ENCODE data around the gene TEC.
"Not testable (repeated sequence)": the region's sequence is repeated elsewhere in the genome, so short reads cannot be mapped to it uniquely, and the experiment has no call there.

Gene TEC

GRCh38 chr4:48169636-48170035 is 100.0 kb downstream of the TEC start:
- in situ Hi-C loops (cut with MboI; ENCODE audit: low sequenced_read_pairs), result no loop called here

DNA sequence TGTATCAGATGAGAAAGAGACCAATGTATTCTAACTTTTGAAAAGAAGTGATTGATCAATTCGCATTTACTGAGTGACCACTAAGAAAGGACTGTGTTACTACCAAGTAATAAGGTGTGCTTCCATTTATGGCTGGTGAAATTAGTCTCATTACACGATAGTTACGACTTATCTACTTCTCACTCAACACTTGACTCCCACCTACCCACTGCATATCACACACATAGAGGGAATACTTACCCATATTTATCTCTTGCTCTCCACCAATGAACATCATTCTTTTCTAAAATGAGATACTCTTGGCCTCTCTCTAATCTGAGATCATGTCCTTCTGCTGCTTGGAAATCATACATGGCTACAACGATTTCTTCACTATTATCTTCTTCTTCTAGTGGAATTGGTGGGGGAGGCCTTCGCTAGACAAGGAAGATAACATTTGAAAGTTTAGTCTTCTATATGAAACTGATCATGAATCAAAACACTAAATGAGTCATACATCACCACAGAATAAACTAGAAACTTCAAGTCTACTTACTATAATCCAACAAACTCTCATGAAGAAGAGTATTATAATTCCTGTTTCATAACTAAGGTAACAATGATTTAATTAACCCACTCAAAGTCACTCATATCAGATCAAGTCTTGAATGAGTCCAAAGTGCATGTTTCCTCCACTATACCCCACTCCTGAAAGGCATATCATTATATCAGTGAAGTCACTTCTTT is 101.9 kb downstream of the TEC start:
- in situ Hi-C loops (cut with MboI; ENCODE audit: low sequenced_read_pairs), result no loop called here

DNA sequence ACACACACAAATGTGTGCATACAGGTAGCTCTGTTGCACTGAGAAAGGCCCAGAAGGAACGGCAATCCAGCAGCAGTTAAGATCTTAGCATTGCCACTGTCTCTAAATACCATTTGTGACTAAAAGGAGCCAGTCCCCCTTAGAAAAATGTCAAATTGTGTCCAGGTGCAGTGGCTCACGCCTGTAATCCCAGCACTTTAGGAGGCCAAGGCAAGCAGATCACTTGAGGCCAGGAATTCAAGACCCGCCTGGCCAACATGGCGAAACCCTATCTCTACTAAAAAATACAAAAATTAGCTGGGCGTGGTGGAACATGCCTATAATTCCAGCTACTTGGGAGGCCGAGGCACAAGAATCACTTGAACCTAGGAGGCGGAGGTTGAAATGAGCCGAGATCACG is 105.1 kb downstream of the TEC start:
- in situ Hi-C loops (cut with MboI; ENCODE audit: low sequenced_read_pairs), result not testable (repeated sequence)

DNA sequence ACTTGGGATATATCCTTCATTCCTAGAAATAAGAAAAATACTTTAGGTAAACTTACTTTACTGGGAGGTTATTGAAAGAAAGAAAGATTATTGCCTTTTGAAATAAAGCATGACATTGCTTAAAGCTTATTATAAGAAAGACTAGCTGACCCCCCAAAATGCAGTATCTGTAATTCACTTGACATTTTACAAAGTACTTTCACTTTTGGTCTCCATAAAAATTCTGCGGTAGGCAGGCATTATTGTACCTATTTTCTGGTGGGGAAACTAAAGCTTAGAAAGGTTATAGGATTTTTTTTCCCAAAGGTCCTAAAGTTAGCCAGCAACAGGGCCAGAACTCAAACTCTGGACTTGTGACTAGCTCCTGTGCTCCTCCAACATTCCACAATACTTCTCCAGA is 105.9 kb downstream of the TEC start:
- in situ Hi-C loops (cut with MboI; ENCODE audit: low sequenced_read_pairs), result no loop called here

- in situ Hi-C loops (cut with MboI; ENCODE audit: low sequenced_read_pairs), result no loop called here
These were observed 107.5 kb downstream of the TEC start for GRCh38 chr4:48162162-48162561.

GRCh38 chr4:48157271-48157670 is 112.4 kb downstream of the TEC start:
- in situ Hi-C loops (cut with MboI; ENCODE audit: low sequenced_read_pairs), result no loop called here

DNA sequence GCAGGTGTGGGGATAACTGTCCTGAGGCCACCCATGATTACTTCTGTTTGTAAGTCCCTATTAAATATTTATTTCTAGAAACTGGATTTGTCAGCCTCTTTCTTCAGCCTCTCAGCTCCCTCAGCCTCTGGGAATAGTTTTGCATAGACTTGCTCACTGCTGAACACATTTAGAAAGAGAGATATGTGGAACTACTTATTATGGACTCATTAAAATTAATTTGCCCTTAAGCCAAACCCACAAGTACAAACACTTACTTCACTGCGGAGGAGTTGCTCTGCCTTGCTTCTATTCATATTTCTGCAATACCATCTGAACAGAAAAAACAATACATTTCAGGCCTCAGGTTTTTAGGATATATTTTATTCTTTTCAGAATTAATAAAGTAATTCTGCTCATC is 113.2 kb downstream of the TEC start:
- in situ Hi-C loops (cut with MboI; ENCODE audit: low sequenced_read_pairs), result no loop called here

DNA sequence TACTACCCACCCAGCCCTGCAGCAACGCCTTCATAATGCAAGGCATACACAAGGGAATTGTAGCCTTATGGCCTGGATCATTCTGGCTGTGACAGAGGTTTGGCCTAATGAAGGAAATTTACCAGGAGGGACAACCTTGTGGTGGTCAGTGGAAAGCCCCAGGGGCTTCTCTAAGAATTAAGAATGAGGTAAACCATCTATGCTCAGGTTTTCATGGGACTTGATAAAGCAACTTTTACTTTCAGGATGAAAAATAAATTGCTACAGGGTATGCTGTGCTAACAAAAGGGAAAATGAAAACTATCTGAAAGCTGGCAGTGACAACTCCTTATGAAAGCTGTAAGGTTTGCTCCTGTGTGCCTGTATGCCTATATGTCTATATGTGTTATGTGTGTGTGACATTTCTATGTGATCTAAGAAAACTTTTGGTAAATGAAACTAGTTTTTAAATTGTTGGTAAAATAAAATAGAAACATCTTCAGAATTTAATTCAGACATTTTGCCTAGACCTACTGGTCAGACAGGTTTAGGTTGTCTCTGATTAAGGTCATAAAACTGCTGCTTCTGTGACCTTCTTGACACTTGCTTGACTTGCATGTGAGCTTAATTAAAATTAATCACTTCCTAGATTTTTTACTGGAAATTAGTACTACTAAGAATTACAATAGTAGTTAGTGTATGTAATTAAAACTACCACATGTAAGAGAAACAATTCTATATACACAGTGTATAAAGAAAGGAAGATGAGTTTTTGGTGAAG is 115.7 kb downstream of the TEC start:
- in situ Hi-C loops (cut with MboI; ENCODE audit: low sequenced_read_pairs), result no loop called here

DNA sequence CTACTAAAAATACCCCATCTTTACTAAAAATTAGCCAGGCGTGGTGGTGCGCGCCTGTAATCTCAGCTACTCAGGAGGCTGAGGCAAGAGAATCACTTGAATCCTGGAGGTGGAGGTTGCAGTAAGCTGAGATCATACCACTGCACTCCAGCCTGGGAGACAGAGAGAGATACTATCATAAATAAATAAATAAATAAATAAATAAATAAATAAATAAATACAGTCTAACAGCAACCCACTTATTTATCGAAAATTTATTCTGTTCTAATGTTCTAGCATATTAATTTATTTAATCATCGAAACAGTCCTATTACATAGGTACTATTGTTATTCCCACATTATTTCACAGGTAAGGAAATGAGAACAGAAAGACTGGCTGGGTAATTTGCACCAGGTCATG is 117.4 kb downstream of the TEC start:
- in situ Hi-C loops (cut with MboI; ENCODE audit: low sequenced_read_pairs), result no loop called here

- in situ Hi-C loops (cut with MboI; ENCODE audit: low sequenced_read_pairs), result no loop called here
These were observed 119.7 kb downstream of the TEC start for GRCh38 chr4:48149827-48150370.

GRCh38 chr4:48147621-48148020 is 122.0 kb downstream of the TEC start:
- in situ Hi-C loops (cut with MboI; ENCODE audit: low sequenced_read_pairs), result no loop called here

DNA sequence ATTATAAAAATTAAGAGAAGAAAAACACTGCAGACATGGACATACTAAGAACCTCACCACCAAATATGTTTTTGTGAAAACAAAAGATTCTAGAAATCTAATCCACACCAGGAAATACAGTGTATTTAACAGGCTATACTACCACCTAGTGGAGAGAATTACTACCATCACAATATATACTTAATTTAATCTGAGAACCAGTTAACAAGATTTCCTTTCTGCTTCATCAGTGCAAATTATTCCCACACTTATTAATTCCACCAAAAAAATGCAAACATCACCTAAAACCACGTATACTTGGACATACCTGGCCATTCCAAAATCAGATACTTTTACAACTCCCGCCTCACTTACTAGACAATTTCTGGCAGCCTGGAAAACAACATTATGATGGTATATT is 128.6 kb downstream of the TEC start:
- in situ Hi-C loops (cut with MboI; ENCODE audit: low sequenced_read_pairs), result no loop called here

DNA sequence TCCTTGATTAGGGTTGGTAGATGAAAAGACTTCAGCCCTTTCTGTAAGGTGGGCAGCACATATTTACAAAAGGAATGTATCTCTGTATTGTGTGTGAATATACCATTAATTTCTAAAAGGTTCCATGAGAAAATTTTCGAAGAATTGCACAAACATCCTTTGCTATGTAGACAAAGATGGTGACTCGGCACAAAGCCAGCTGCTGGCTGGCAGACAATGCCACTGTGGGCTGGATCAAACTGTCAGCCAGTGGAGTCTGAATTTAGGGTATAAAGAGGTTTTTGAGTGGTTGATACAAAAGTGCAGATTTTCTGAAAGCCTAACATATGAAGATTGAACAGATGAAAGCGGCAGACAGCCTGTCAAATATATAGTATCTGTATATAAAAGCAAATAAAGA is 129.9 kb downstream of the TEC start:
- in situ Hi-C loops (cut with MboI; ENCODE audit: low sequenced_read_pairs), result no loop called here

DNA sequence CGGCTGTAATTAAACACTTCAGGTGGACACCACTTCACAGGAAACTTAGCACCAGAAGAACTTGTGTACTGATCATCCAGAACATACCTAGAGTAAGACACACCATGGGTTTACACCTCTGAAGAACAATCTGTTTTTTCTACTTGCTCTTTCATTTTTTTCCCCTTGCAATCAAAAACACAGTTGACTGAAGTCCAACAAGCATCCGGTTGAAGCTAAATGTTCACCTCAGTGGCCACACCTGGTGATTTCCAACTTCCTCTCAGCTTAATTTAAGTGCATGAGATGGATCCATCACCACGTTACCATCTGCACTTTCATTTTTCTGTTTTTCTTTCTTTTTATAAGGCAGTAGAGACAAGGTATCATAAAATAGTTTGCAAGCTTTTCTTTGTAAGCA is 130.7 kb downstream of the TEC start:
- in situ Hi-C loops (cut with MboI; ENCODE audit: low sequenced_read_pairs), result no loop called here

DNA sequence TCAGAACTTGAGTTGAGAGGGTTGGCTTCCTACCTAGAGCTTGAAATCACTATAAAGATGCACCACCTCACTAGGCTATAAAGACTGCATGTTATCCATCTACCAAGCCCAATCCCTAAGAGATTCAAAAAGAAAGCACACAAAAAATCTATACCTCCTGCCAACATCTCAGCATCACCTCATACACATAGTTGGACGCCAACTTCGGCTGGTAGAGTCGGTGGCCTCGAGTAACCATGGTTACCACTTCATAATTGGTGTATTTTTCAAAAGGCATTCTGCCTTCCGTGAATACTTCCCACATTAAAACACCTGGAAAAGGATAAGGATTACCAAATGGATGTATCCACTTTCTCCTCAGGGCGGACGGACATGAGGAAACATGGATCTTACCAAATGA is 131.1 kb downstream of the TEC start:
- in situ Hi-C loops (cut with MboI; ENCODE audit: low sequenced_read_pairs), result no loop called here

DNA sequence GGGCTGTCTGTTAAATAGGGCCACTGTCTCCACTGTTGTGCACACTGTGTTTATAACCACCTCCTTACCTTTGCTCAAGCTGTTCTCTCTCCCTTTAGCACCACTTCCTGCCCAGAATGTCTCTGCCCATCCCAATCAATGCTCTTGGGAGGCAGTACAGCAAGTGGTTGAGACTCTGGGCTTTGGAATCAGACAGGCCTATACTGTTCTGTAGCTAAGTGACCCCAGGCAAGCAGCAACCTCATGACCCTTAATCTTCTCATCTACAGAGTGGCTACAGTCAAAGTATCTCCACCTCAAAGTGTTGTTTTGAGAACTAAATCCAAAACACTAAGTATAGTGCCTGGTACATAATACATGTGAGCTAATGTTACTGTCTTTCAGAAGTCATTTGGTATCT is 131.8 kb downstream of the TEC start:
- in situ Hi-C loops (cut with MboI; ENCODE audit: low sequenced_read_pairs), result no loop called here

GRCh38 chr4:48134081-48134480 is 135.6 kb downstream of the TEC start, which contains the start of gene TXK:
Gene TXK, minus strand, starts transcription at chr4:48134250. Its CDS starts 80 bp downstream, at chr4:48134170.
- in situ Hi-C loops (cut with MboI; ENCODE audit: low sequenced_read_pairs), result no loop called here

DNA sequence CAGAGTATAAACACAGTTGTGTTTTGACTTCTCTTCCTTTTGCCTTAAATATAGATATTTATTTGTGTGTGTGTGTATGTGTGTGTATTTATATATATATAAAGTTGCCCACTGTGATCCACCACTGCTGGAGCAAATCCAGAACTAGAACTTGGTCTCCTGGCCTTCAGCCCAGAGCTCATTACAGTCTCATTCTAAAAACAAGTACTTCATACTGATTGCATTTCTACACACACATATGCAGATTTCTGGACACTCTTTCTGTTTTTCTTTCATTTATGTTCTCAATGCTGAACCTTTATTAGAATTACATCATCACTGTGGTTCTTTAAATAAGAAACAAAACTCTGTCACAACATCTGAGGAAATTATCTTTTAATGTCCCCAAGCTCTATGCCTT is 136.0 kb downstream of the TEC start:
- in situ Hi-C loops (cut with MboI; ENCODE audit: low sequenced_read_pairs), result no loop called here

GRCh38 chr4:48131736-48132135 is 137.9 kb downstream of the TEC start:
- in situ Hi-C loops (cut with MboI; ENCODE audit: low sequenced_read_pairs), result no loop called here

GRCh38 chr4:48130100-48130499 is 139.5 kb downstream of the TEC start:
- in situ Hi-C loops (cut with MboI; ENCODE audit: low sequenced_read_pairs), result no loop called here

DNA sequence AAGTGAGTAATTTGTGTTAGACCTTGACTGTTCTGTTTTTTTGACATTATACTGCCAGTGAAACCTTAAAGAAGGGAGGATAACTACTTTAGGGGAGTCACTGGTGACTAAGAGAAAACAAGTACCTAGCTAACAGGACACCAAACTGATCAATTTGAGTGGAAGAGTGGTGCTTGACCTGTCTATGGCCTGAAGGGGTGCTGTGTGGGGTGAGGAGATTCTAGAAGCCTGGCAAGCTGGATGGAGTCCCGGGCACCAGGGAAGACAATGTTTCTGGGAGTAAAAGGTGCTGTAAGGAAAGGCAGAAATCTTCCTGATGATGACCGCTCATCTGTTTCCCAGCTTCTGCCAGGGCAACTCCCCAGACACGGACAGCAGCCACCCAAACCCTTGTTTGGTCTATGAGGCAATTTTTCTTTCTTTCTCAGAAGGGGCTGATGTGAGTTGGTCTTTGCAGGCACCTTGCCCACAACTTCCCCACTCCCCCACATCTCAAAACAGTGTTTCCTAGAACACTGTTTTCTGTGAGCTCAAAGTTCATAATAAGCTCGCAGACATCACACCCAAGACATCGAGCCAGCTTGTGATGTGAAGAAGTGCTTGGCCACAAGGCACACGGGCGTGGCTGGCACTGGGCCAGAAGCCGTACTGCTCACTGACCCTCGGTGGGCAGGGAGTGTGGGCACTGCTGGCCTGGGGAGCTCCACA is 140.2 kb downstream of the TEC start:
- in situ Hi-C loops (cut with MboI; ENCODE audit: low sequenced_read_pairs), result no loop called here
